DOHH2 (cell line): ENCODE results near the gene MBTPS1.
A peak's percentile ranks its signal among the peaks of the same experiment; 100 is the strongest.

Experiments used
- H3F3A ChIP-seq: fragments of 200-600 bp; sonication (generic), shearing (Covaris generic); 2 replicates; pipeline ENCODE4 v1.6.0; 2016; ENCODE audit warnings: antibody characterized with exemption, mild to moderate bottlenecking; ENCODE audit not compliant: control insufficient read depth, insufficient read depth
- H3K27ac ChIP-seq: fragments of 200-600 bp; sonication (generic); 2 replicates; pipeline ENCODE4 v1.5.1; 2014; ENCODE audit warnings: low read depth, mild to moderate bottlenecking, low read length, moderate library complexity
- H3K27me3 ChIP-seq: fragments of 200-600 bp; sonication (generic); 2 replicates; pipeline ENCODE4 v1.6.1; 2014; ENCODE audit warnings: mild to moderate bottlenecking, low read length, mixed read lengths; ENCODE audit not compliant: control insufficient read depth
- H3K36me3 ChIP-seq: fragments of 200-600 bp; sonication (generic); 2 replicates; pipeline ENCODE4 v1.6.1; 2014; ENCODE audit warnings: mild to moderate bottlenecking, low read length, moderate library complexity, mixed read lengths; ENCODE audit not compliant: control insufficient read depth
- H3K4me1 ChIP-seq: fragments of 200-600 bp; sonication (generic); 2 replicates; pipeline ENCODE4 v1.6.1; 2014; ENCODE audit warnings: mild to moderate bottlenecking, low read length, mixed read lengths; ENCODE audit not compliant: control insufficient read depth
- H3K4me2 ChIP-seq: fragments of 200-600 bp; sonication (generic); 2 replicates; pipeline ENCODE4 v1.6.0; 2014; ENCODE audit warnings: mild to moderate bottlenecking, low read length, moderate library complexity
- H3K4me3 ChIP-seq: fragments of 200-600 bp; sonication (generic); 2 replicates; pipeline ENCODE4 v1.5.1; 2014; ENCODE audit warnings: mild to moderate bottlenecking, low read length, mixed read lengths
- H3K79me2 ChIP-seq: fragments of 200-600 bp; sonication (generic); 2 replicates; pipeline ENCODE4 v1.6.1; 2014; ENCODE audit warnings: mild to moderate bottlenecking, low read length, mixed read lengths; ENCODE audit not compliant: control insufficient read depth
- H3K9me2 ChIP-seq: fragments of 200-600 bp; sonication (generic); replicated peaks from 2 replicates; pipeline ENCODE4 v1.6.1; 2014; ENCODE audit warnings: mild to moderate bottlenecking, low read length, mixed read lengths; ENCODE audit not compliant: control insufficient read depth
- H3K9me3 ChIP-seq: fragments of 200-600 bp; sonication (generic); 2 replicates; pipeline ENCODE4 v1.6.1; 2014; ENCODE audit warnings: antibody characterized with exemption, low read length, mixed read lengths; ENCODE audit not compliant: control insufficient read depth, insufficient read depth
- H4K20me1 ChIP-seq: fragments of 200-600 bp; sonication (generic); 2 replicates; pipeline ENCODE4 v1.6.0; 2014; ENCODE audit warnings: low read depth, mild to moderate bottlenecking, antibody characterized with exemption, low read length, moderate library complexity; ENCODE audit not compliant: control insufficient read depth, insufficient read depth
- EZH2phosphoT487 ChIP-seq: fragments of 200-600 bp; sonication (generic); IDR thresholded peaks from 2 replicates; pipeline ENCODE4 v1.6.1; 2017; ENCODE audit warnings: borderline replicate concordance, mild to moderate bottlenecking, antibody characterized with exemption, low read length, moderate library complexity, mixed read lengths
- TF ChIP-seq, protein P1 (sequence below): fragments of 200-600 bp; sonication (generic); IDR thresholded peaks from one replicate; pipeline ENCODE4 v1.5.1; 2014; ENCODE audit warnings: antibody characterized with exemption, mild to moderate bottlenecking, low read depth, low read length; ENCODE audit not compliant: poor library complexity, severe bottlenecking

Gene MBTPS1

DNA sequence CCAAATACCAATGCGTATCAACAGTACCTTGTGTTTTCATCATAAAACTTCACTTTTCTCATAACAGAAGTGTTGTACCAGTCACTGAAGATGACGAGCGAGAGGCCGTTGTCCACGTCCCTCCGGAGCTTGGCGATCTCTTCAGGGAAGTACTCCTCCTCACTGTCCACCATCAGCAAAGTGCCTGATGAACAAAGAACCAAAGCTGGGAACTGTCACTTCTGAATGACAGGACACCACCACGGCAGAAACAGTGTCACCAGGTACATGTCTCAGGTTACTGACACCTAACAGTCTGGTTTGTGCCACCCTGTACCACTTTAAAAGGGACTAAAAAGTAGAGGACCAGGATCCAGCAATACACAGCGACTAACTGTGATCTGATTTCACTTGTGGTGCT, 49.1 kb downstream of the MBTPS1 start:
- Histone ChIP-seq H3K36me3 (peaks cover 88% of the 10 kb centered on the region), H3K9me2 (no peaks in the 10 kb centered on the region), H3K9me3 (no peaks in the 10 kb centered on the region), H4K20me1 (no peaks in the 10 kb centered on the region), H3K27ac (no peak overlapping the region), H3K79me2 (no peaks in the 10 kb centered on the region), H3K27me3 (no peaks in the 10 kb centered on the region), H3K4me1 (no peaks in the 10 kb centered on the region), H3K4me3 (no peak overlapping the region), H3F3A (peaks cover 11% of the 10 kb centered on the region), H3K4me2 (no peak overlapping the region)
- TF ChIP-seq EZH2phosphoT487 = no peak
- TF ChIP-seq, protein P1, sequence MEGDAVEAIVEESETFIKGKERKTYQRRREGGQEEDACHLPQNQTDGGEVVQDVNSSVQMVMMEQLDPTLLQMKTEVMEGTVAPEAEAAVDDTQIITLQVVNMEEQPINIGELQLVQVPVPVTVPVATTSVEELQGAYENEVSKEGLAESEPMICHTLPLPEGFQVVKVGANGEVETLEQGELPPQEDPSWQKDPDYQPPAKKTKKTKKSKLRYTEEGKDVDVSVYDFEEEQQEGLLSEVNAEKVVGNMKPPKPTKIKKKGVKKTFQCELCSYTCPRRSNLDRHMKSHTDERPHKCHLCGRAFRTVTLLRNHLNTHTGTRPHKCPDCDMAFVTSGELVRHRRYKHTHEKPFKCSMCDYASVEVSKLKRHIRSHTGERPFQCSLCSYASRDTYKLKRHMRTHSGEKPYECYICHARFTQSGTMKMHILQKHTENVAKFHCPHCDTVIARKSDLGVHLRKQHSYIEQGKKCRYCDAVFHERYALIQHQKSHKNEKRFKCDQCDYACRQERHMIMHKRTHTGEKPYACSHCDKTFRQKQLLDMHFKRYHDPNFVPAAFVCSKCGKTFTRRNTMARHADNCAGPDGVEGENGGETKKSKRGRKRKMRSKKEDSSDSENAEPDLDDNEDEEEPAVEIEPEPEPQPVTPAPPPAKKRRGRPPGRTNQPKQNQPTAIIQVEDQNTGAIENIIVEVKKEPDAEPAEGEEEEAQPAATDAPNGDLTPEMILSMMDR = no peak

DNA sequence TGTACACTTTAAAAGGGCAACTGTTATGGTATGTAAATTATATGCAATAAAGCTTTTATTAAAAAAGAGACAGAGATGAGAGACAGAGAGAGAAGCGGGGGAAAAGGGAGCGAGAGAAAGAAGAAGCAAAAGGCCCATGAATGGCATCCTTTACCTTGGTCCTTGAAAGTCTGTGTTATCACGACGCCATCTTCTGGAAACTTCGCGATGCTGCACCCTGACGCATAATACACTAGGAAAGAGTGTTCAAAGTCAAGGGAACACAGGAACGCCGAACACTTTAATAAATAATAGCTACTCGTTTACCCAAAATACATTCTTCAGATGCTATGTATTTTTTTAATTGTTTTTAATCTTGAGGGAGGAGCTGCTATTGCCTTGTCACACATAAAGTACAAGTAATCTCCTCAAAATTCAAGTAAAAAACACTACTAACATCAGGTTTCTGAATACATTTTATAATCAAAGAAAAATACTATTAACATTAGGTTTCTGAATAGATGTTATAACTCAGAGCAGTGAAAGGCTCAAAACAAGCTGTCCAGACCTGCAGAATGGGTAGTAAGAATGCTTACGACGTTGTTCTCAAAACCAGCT, 51.1 kb downstream of the MBTPS1 start:
- Histone ChIP-seq H4K20me1 (no peaks in the 10 kb centered on the region), H3K4me3 (no peak overlapping the region), H3K9me3 (no peaks in the 10 kb centered on the region), H3K27ac (no peak overlapping the region), H3K4me1 (no peaks in the 10 kb centered on the region), H3K9me2 (no peaks in the 10 kb centered on the region), H3F3A (peaks cover 11% of the 10 kb centered on the region), H3K79me2 (no peaks in the 10 kb centered on the region), H3K27me3 (no peaks in the 10 kb centered on the region), H3K36me3 (peaks cover 91% of the 10 kb centered on the region), H3K4me2 (no peak overlapping the region)
- no peak for TF ChIP-seq EZH2phosphoT487
- TF ChIP-seq, protein P1 = peak; percentile 67

DNA sequence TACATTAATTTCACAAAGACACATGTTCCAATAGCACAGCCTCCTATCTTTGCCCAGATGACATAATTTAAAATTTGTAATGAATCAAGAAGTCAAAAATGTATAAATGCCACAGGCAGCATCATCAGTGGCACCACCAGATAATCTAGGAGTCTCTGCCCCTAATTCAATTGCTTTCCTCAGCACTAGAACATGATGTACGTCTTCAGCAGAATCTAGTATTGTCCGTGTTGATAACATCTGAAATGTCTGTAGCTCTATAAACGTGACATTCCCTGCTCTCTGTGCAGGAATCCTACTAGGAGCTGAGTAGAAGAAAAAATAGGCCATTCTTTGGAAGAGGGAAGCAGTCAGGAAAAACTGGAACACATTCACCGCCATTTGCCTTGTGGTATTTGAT, 52.8 kb downstream of the MBTPS1 start:
- H3K79me2 ChIP-seq = no peaks in the 10 kb centered on the region
- no peaks in the 10 kb centered on the region for H3K4me1 ChIP-seq
- H3K4me3 ChIP-seq = no peak overlapping the region
- H3K36me3 ChIP-seq = peaks cover 86% of the 10 kb centered on the region
- no peaks in the 10 kb centered on the region for H3K9me3 ChIP-seq
- no peaks in the 10 kb centered on the region for H3K9me2 ChIP-seq
- H3K27me3 ChIP-seq = no peaks in the 10 kb centered on the region
- H4K20me1 ChIP-seq = no peaks in the 10 kb centered on the region
- peaks cover 11% of the 10 kb centered on the region for H3F3A ChIP-seq
- H3K4me2 ChIP-seq = no peak overlapping the region
- TF ChIP-seq, protein P1 = no peak
- TF ChIP-seq EZH2phosphoT487 = no peak
- H3K27ac ChIP-seq = no peak overlapping the region
